ENCODE data around the gene TAC3. TPM values are rescaled to one million over a fixed set of nuclear protein-coding genes. Genes with fewer than 3 reads are reported as not detected.

Gene TAC3
- total and polyA plus RNA-seq, 2 of the 8 experiments (the other 6 are each of a cell fraction or from before 2014, with no cell fraction given) = 9.7 to 45.3 TPM

GRCh38 chr12:56995201-56995929 lies 21.0 kb downstream of the TAC3 start:
- Histone ChIP-seq H2BK20ac (ENCODE audit: low read length) (no peak overlapping the region), H3K4ac (replicated peaks; ENCODE audit: insufficient read length, low read depth, low read length) (no peak overlapping the region), H4K8ac (ENCODE audit: extremely low read depth, insufficient read depth, low read length) (no peak overlapping the region), H4K20me1 (replicated peaks in 1 of 2; ENCODE audit: control insufficient read depth in 1 of 2, insufficient read depth in 2 of 2, low read length in 2 of 2) (peaks cover 0 to 4% of the 10 kb centered on the region in 2 experiments), H3K4me2 (ENCODE audit: insufficient read depth in 1 of 2, low read depth in 2 of 2, low read length in 2 of 2) (no peak overlapping the region), H2BK5ac (ENCODE audit: low read depth, low read length) (no peak overlapping the region), H4K91ac (replicated peaks; ENCODE audit: insufficient read length, low read length) (no peak overlapping the region), H3K4me3 (ENCODE audit: extremely low read depth in 1 of 4, insufficient read depth in 2 of 4, low read depth in 3 of 4, low read length in 4 of 4) (no peak overlapping the region), H2BK15ac (ENCODE audit: low read length) (no peak overlapping the region), H3K27ac (ENCODE audit: low read depth, low read length) (no peak overlapping the region), H2BK12ac (ENCODE audit: low read depth, low read length) (no peak overlapping the region), H3K36me3 (ENCODE audit: control insufficient read depth in 2 of 4, insufficient read depth in 4 of 4, low read length in 3 of 4) (peaks cover 0 to 8% (median 3%) of the 10 kb centered on the region in 4 experiments; a peak in 7 of 8 replicates), H3K23me2 (ENCODE audit: low read depth, low read length) (no peaks in the 10 kb centered on the region), H2AFZ (ENCODE audit: low read length) (no peak overlapping the region), H3K9ac (replicated peaks in 1 of 4; ENCODE audit: extremely low read depth in 1 of 4, low read depth in 3 of 4, low read length in 3 of 4) (no peak overlapping the region), H3K4me1 (replicated peaks in 1 of 4; ENCODE audit: control insufficient read depth in 3 of 4, insufficient read depth in 4 of 4, low read length in 3 of 4) (no peaks in the 10 kb centered on the region; a peak in 1 of 7 replicates), H3K9me3 (ENCODE audit: insufficient read depth in 2 of 2, low read depth in 1 of 2, low read length in 1 of 2) (no peaks in the 10 kb centered on the region), H2AK5ac (ENCODE audit: low read depth, low read length) (no peak overlapping the region), H3K14ac (ENCODE audit: insufficient read length) (no peak overlapping the region), H3K18ac (ENCODE audit: extremely low read depth, low read length) (no peak overlapping the region), H2BK120ac (replicated peaks; ENCODE audit: low read depth, low read length) (no peak overlapping the region), H3K23ac (ENCODE audit: insufficient read length) (no peak overlapping the region), H4K5ac (ENCODE audit: insufficient read length, low read depth, low read length) (no peak overlapping the region), H3K27me3 (replicated peaks in 1 of 4; ENCODE audit: control insufficient read depth in 3 of 4, extremely low read depth in 1 of 4, insufficient read depth in 3 of 4, low read length in 3 of 4) (no peaks in the 10 kb centered on the region), H3K79me2 (ENCODE audit: control insufficient read depth in 1 of 2, insufficient read depth in 2 of 2, low read length in 2 of 2) (peaks cover 0 to 19% of the 10 kb centered on the region in 2 experiments; a peak in 2 of 4 replicates), H3K56ac (replicated peaks; ENCODE audit: insufficient read length, low read depth, low read length) (no peak overlapping the region), H3K79me1 (ENCODE audit: low read depth, low read length) (peaks cover 3% of the 10 kb centered on the region; the same call in 1 of the 2 replicates)
- peak in 1 of 2 experiments; percentile 41 for DNase-seq (ENCODE audit: low read depth in 1 of 2, low spot score in 2 of 2)
- ChIA-PET POLR2A (ENCODE audit: partially characterized antibody) (interaction anchor here (1.7 kb wide), 1 partner anchor 270 kb away, joined by 6 read pairs; the partner anchor contains the start of gene NACA), CTCF (ENCODE audit: partially characterized antibody) (interaction anchor here (0.6 to 5.5 kb wide), 8 partner anchors 7 to 241 kb away, joined by 3 to 59 read pairs (median 12); partner anchors contain the start of genes HSD17B6, STAT6 and ZBTB39)
- WGBS, 2 experiments (ENCODE audit: extremely low coverage in 1 of 2, insufficient coverage in 1 of 2, insufficient read length in 1 of 2, insufficient replicate concordance in 2 of 2, low coverage in 1 of 2, low lambda C conversion rate in 2 of 2, missing lambda C conversion rate in 1 of 2) = 95% methylated on average over 26 of the region's 26 CpGs; no CpG with 5 or more reads in 1 of the 2 experiments
- no peak for FAIRE-seq
- no peak for TF ChIP-seq GTF2F1 (IDR thresholded peaks at IDR 0.05; ENCODE audit: borderline replicate concordance, low read depth, low read length)
- no peak for TF ChIP-seq EP300 (IDR thresholded peaks at IDR 0.05; ENCODE audit: borderline replicate concordance in 1 of 2, low read depth in 2 of 2, low read length in 2 of 2)
- TF ChIP-seq EGR1 (IDR thresholded peaks at IDR 0.05; ENCODE audit: borderline replicate concordance, low read depth, low read length) = no peak
- no peak for TF ChIP-seq KDM5A (IDR thresholded peaks at IDR 0.05; ENCODE audit: low read length)
- TF ChIP-seq KDM4A (IDR thresholded peaks at IDR 0.05; ENCODE audit: low read depth, low read length, severe bottlenecking) = no peak
- no peak for TF ChIP-seq HDAC2 (IDR thresholded peaks at IDR 0.05; ENCODE audit: borderline replicate concordance in 1 of 2, low read depth in 2 of 2, low read length in 2 of 2)
- no peak for TF ChIP-seq GABPA (IDR thresholded peaks at IDR 0.05; ENCODE audit: borderline replicate concordance, insufficient read depth, low read length)
- no peak for TF ChIP-seq RNF2 (IDR thresholded peaks at IDR 0.05; ENCODE audit: borderline replicate concordance, low read depth, low read length, missing control alignments, poor library complexity, severe bottlenecking)
- no peak for TF ChIP-seq CBX5 (IDR thresholded peaks at IDR 0.05; ENCODE audit: low read depth, low read length)
- no peak for TF ChIP-seq TAF7 (optimal IDR thresholded peaks at IDR 0.05; ENCODE audit: borderline replicate concordance, low read depth, low read length)
- TF ChIP-seq TCF12 (IDR thresholded peaks at IDR 0.05; ENCODE audit: low read depth, low read length) = no peak

Data from H1 (cell line).